Measurements from ENCODE around the gene ENOX1. TPM values are rescaled to one million over a fixed set of nuclear protein-coding genes. Genes with fewer than 3 reads are reported as not detected.

Gene ENOX1
- total and polyA plus RNA-seq, 9 of the 15 experiments (the other 6 are each of a cell fraction or from before 2014, with no cell fraction given): not detected

GRCh38 chr13:43720780-43721397 is 65.9 kb downstream of the ENOX1 start:
- H3K9me1 ChIP-seq (ENCODE audit: control insufficient read depth, insufficient read depth, low read length): no peaks in the 10 kb centered on the region
- intact Hi-C loops (cut with micrococcal nuclease): no loop called here
- 0% methylated on average over 2 of the region's 2 CpGs for WGBS (ENCODE audit: insufficient coverage, low coverage, missing lambda C conversion rate)
- DNase-seq (ENCODE audit: extremely low read depth in 1 of 4, low spot score in 3 of 4): no peak
- H3K4me2 ChIP-seq (ENCODE audit: insufficient read depth, low read length): no peak overlapping the region
- H3K9me3 ChIP-seq (replicated peaks; ENCODE audit: control insufficient read depth, insufficient read depth, low read depth, low read length): no peaks in the 10 kb centered on the region
- POLR2A ChIA-PET: no interaction called here
- no peak for FAIRE-seq
- CTCF ChIA-PET (ENCODE audit: low intra/inter-chr PET ratio): no interaction called here
- no TSS peak for BruUV-seq (replicated peaks)
- H2AFZ ChIP-seq (ENCODE audit: low read depth, low read length): no peak overlapping the region
- H3K4me3 ChIP-seq: no peak overlapping the region
- no peak for TF ChIP-seq MXI1 (IDR thresholded peaks at IDR 0.05; ENCODE audit: low read depth, low read length)
- TF ChIP-seq CEBPG (CRISPR knock-in tag; IDR thresholded peaks at IDR 0.05): no peak
- peak in 1 of 2 experiments; percentile 61; a peak in 2 of 4 replicates for TF ChIP-seq CEBPG (tag; conservative IDR thresholded peaks at IDR 0.05 in 1 of 2, IDR thresholded peaks at IDR 0.05 in 1 of 2)
- no peak for TF ChIP-seq PURB (CRISPR knock-in tag; IDR thresholded peaks at IDR 0.05; ENCODE audit: low read depth)
- peak; percentile 57 for TF ChIP-seq CEBPB (tag; IDR thresholded peaks at IDR 0.05)
- H4K20me1 ChIP-seq (replicated peaks; ENCODE audit: control insufficient read depth, insufficient read depth, low read length): no peaks in the 10 kb centered on the region
- no peak overlapping the region for H3K9ac ChIP-seq (ENCODE audit: insufficient read depth in 1 of 2, low read depth in 2 of 2, low read length in 2 of 2)
- no peak overlapping the region for H3K27ac ChIP-seq (ENCODE audit: extremely low read depth, low read depth, low read length)
- in situ Hi-C loops (cut with MboI): no loop called here
- H3K36me3 ChIP-seq (ENCODE audit: control insufficient read depth, insufficient read depth, low read length): no peaks in the 10 kb centered on the region
- no peaks in the 10 kb centered on the region for H3K4me1 ChIP-seq (replicated peaks in 1 of 2; ENCODE audit: control insufficient read depth in 2 of 2, insufficient read depth in 2 of 2, low read length in 2 of 2)
- no peaks in the 10 kb centered on the region for H3K27me3 ChIP-seq (ENCODE audit: control insufficient read depth in 2 of 2, insufficient read depth in 2 of 2, low read length in 2 of 2)
- no peaks in the 10 kb centered on the region for H3K79me2 ChIP-seq (ENCODE audit: control insufficient read depth, insufficient read depth, low read length)
- no peak for ATAC-seq

- in situ Hi-C loops (cut with MboI): no loop called here
- Histone ChIP-seq H3K79me2 (ENCODE audit: control insufficient read depth, insufficient read depth, low read length) (no peaks in the 10 kb centered on the region), H3K27ac (ENCODE audit: extremely low read depth, low read depth, low read length) (no peak overlapping the region), H3K4me3 (no peak overlapping the region), H3K4me1 (replicated peaks in 1 of 2; ENCODE audit: control insufficient read depth in 2 of 2, insufficient read depth in 2 of 2, low read length in 2 of 2) (no peaks in the 10 kb centered on the region), H4K20me1 (replicated peaks; ENCODE audit: control insufficient read depth, insufficient read depth, low read length) (no peaks in the 10 kb centered on the region), H3K36me3 (ENCODE audit: control insufficient read depth, insufficient read depth, low read length) (no peaks in the 10 kb centered on the region), H3K9ac (ENCODE audit: insufficient read depth in 1 of 2, low read depth in 2 of 2, low read length in 2 of 2) (no peak overlapping the region), H2AFZ (ENCODE audit: low read depth, low read length) (no peak overlapping the region), H3K27me3 (ENCODE audit: control insufficient read depth in 2 of 2, insufficient read depth in 2 of 2, low read length in 2 of 2) (no peaks in the 10 kb centered on the region), H3K9me1 (ENCODE audit: control insufficient read depth, insufficient read depth, low read length) (no peaks in the 10 kb centered on the region), H3K9me3 (replicated peaks; ENCODE audit: control insufficient read depth, insufficient read depth, low read depth, low read length) (no peaks in the 10 kb centered on the region), H3K4me2 (ENCODE audit: insufficient read depth, low read length) (no peak overlapping the region)
- WGBS (ENCODE audit: insufficient coverage, low coverage, missing lambda C conversion rate): 0% methylated on average over 2 of the region's 2 CpGs
- ATAC-seq (no peak), DNase-seq (ENCODE audit: extremely low read depth in 1 of 4, low spot score in 3 of 4) (no peak), FAIRE-seq (no peak)
- CTCF ChIA-PET (ENCODE audit: low intra/inter-chr PET ratio): no interaction called here
- POLR2A ChIA-PET: no interaction called here
- intact Hi-C loops (cut with micrococcal nuclease): no loop called here
- BruUV-seq (replicated peaks): no TSS peak
- no peak for TF ChIP-seq HES1 (IDR thresholded peaks at IDR 0.05; ENCODE audit: low read depth)
- no peak for TF ChIP-seq POLR3A (IDR thresholded peaks at IDR 0.05; ENCODE audit: borderline replicate concordance, extremely low read depth, insufficient read depth, insufficient read length)
- no peak for TF ChIP-seq E2F5 (CRISPR knock-in tag; IDR thresholded peaks at IDR 0.05)
- no peak for TF ChIP-seq HDAC6 (IDR thresholded peaks at IDR 0.05; ENCODE audit: low read depth, low read length)
- no peak for TF ChIP-seq SMARCA5 (IDR thresholded peaks at IDR 0.05)
- TF ChIP-seq ATF7 (IDR thresholded peaks at IDR 0.05): no peak
- no peak for TF ChIP-seq ZNF224 (CRISPR knock-in tag; IDR thresholded peaks at IDR 0.05)
- TF ChIP-seq ZBTB5 (IDR thresholded peaks at IDR 0.05): no peak
- TF ChIP-seq CBFA2T3 (IDR thresholded peaks at IDR 0.05): no peak
Measured at GRCh38 chr13:43698758-43699157, 88.0 kb downstream of the ENOX1 start.
